ENCODE results near the gene CCDC71.
A peak's percentile ranks its signal among the peaks of the same experiment; 100 is the strongest.

The CCDC71 gene

DNA sequence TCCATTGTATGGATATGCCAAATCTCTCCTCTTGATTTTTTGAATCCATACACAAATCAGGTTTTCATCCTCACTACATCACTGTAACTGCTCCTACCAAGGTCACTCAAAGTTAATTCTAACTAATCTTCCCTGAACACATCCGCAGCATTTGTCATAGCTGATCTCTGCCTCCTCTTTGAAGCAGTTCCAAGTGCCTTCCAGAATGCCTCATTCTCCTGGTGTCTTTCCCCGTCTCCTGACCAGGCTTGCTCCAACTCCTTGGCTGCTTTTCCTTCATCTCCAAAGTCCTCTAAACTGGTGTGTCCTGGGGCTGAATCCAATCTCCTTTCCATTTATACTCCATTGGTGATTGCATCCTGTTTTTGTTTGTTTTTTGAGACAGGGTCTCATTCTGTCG lies 32.0 kb upstream of the CCDC71 start:
- TF ChIP-seq, protein P1, sequence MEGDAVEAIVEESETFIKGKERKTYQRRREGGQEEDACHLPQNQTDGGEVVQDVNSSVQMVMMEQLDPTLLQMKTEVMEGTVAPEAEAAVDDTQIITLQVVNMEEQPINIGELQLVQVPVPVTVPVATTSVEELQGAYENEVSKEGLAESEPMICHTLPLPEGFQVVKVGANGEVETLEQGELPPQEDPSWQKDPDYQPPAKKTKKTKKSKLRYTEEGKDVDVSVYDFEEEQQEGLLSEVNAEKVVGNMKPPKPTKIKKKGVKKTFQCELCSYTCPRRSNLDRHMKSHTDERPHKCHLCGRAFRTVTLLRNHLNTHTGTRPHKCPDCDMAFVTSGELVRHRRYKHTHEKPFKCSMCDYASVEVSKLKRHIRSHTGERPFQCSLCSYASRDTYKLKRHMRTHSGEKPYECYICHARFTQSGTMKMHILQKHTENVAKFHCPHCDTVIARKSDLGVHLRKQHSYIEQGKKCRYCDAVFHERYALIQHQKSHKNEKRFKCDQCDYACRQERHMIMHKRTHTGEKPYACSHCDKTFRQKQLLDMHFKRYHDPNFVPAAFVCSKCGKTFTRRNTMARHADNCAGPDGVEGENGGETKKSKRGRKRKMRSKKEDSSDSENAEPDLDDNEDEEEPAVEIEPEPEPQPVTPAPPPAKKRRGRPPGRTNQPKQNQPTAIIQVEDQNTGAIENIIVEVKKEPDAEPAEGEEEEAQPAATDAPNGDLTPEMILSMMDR (IDR thresholded peaks at IDR 0.05; ENCODE audit: control insufficient read depth, extremely low read depth, insufficient read depth): no peak
- no peak overlapping the region for H3K4me3 ChIP-seq (ENCODE audit: low read depth, low read length)
- no peak for DNase-seq (ENCODE audit: low read depth)

GRCh38 chr3:49191741-49192140 lies 25.6 kb upstream of the CCDC71 start:
- TF ChIP-seq, protein P1 (IDR thresholded peaks at IDR 0.05; ENCODE audit: control insufficient read depth, extremely low read depth, insufficient read depth): no peak
- no peak for DNase-seq (ENCODE audit: low read depth)

DNA sequence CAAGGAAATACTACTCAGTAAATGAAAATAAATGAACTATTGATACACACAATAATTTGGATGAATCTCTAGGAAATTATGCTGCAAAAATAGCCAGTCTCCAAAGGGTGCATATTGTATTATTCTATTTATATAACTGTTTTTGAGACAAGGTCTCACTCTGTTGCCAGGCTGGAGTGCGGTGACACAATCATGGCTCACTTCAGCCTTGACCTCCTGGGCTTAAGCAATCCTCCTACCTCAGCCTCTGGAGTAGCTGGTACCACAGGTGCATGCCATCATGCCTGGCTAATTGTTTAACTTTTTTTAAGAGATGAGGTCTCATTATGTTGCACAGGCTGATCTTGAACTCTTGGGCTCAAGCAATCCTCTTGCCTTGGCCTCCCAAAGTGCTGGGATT lies 17.7 kb upstream of the CCDC71 start:
- no peak overlapping the region for H3K4me3 ChIP-seq (ENCODE audit: low read depth, low read length)
- no peak for DNase-seq (ENCODE audit: low read depth)
- TF ChIP-seq, protein P1 (IDR thresholded peaks at IDR 0.05; ENCODE audit: control insufficient read depth, extremely low read depth, insufficient read depth): no peak

More at GRCh38 chr3:49191741-49192140, 25.6 kb upstream of the CCDC71 start:
- no peak overlapping the region for H3K4me3 ChIP-seq (ENCODE audit: low read depth, low read length)

GRCh38 chr3:49182682-49183081 lies 16.6 kb upstream of the CCDC71 start:
- no peak overlapping the region for H3K4me3 ChIP-seq (ENCODE audit: low read depth, low read length)
- DNase-seq (ENCODE audit: low read depth): no peak
- TF ChIP-seq, protein P1 (IDR thresholded peaks at IDR 0.05; ENCODE audit: control insufficient read depth, extremely low read depth, insufficient read depth): no peak

GRCh38 chr3:49181351-49181750 lies 15.2 kb upstream of the CCDC71 start:
- DNase-seq (ENCODE audit: low read depth): no peak
- no peak overlapping the region for H3K4me3 ChIP-seq (ENCODE audit: low read depth, low read length)
- TF ChIP-seq, protein P1 (IDR thresholded peaks at IDR 0.05; ENCODE audit: control insufficient read depth, extremely low read depth, insufficient read depth): no peak

GRCh38 chr3:49180116-49180515 lies 14.0 kb upstream of the CCDC71 start:
- H3K4me3 ChIP-seq (ENCODE audit: low read depth, low read length): no peak overlapping the region
- TF ChIP-seq, protein P1 (IDR thresholded peaks at IDR 0.05; ENCODE audit: control insufficient read depth, extremely low read depth, insufficient read depth): no peak
- peak; percentile 3 for DNase-seq (ENCODE audit: low read depth)

DNA sequence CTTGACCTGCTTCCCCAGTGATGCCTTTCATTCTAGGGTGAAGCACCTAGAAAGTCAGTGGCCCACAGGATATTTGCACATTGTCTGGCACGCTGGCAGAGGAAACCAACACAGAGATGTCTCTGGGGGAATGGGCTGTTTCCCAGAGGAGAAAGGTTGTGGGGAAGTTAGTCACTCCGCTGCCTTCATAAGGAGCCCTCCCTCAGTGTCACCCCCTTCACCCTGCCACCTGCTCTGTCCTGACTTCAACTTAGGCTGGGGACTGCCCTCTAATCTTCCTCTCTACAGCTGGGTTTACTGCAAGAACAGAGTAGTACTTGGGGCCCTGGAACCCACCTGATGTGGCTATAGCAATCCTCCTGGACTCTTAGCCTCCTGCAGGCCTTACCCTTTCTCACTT lies 10.9 kb upstream of the CCDC71 start:
- TF ChIP-seq, protein P1 (IDR thresholded peaks at IDR 0.05; ENCODE audit: control insufficient read depth, extremely low read depth, insufficient read depth): no peak
- H3K4me3 ChIP-seq (ENCODE audit: low read depth, low read length): no peak overlapping the region
- no peak for DNase-seq (ENCODE audit: low read depth)
